ENCODE results near the gene SDCCAG8. TPM values are rescaled to one million over a fixed set of nuclear protein-coding genes. Genes with fewer than 3 reads are reported as not detected.

The SDCCAG8 gene
- total and polyA plus RNA-seq, 2 experiments from 2014 or later = 28.0 to 66.7 TPM

GRCh38 chr1:243254233-243254926 is 1.5 kb upstream of the SDCCAG8 start (continued):
- no peak for TF ChIP-seq CTCF (conservative IDR thresholded peaks at IDR 0.05; ENCODE audit: low read depth in 2 of 2)
- TF ChIP-seq ZNF114 (CRISPR knock-in tag; IDR thresholded peaks at IDR 0.05) = no peak
- TF ChIP-seq REST (IDR thresholded peaks at IDR 0.05; ENCODE audit: unreplicated experiment) = no peak
- TF ChIP-seq STAT1 (IDR thresholded peaks at IDR 0.05; ENCODE audit: unreplicated experiment) = no peak
- TF ChIP-seq NANOG (IDR thresholded peaks at IDR 0.05; ENCODE audit: borderline replicate concordance) = no peak
- TF ChIP-seq ETS1 (IDR thresholded peaks at IDR 0.05) = no peak
- no peak for TF ChIP-seq CREB1 (CRISPR knock-in tag; IDR thresholded peaks at IDR 0.05; ENCODE audit: low read depth)
- TF ChIP-seq ZNF331 (CRISPR knock-in tag; IDR thresholded peaks at IDR 0.05; ENCODE audit: low read depth) = no peak
- TF ChIP-seq EZH2phosphoT487 (IDR thresholded peaks at IDR 0.05; ENCODE audit: unreplicated experiment) = no peak
- no peak for TF ChIP-seq JUNB (IDR thresholded peaks at IDR 0.05; ENCODE audit: unreplicated experiment)
- no peak for TF ChIP-seq EZH2 (IDR thresholded peaks at IDR 0.05; ENCODE audit: low read depth, unreplicated experiment)

Measured in GM23338 (cell line).